ENCODE results near the gene SLC6A4. TPM values are rescaled to one million over a fixed set of nuclear protein-coding genes. Genes with fewer than 3 reads are reported as not detected.
"Not testable (repeated sequence)": the region's sequence is repeated elsewhere in the genome, so short reads cannot be mapped to it uniquely, and the experiment has no call there.

Gene SLC6A4
- total RNA-seq, 1 donor from 2014 or later: 1.5 TPM

DNA sequence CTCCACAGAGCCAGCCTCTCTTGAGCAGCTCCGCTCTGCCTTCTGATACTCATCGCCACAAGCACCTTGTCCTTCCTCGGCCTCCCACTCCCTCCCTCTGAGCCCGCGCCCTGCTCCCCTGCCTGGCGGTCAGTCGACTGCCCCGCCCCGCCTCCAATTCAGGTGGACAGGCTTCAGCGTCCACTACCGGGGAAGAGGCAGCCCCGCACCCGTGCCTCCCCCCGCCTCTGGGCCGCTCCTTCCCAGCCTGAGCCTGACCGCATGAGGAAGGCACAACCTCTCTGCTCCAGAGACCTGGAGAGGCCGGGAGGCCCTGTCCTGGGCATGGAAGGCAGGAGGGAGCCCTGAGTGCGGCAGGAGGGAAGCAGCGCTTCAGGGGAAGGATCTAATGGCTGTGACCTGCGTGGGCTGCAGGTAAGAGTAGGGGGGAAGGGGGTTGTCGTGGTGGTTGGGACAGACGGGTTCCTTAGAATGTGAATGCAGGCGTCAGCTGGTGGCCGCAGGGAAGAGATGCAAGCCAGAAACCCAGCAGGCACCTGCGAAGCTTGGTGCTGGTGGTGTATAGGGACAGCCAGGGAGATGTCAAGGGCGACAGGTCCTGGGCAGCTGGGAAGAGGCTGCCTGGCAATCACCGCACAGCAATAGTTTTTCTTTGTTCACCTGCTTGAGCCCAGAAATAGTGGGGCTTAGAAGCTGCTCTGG, 3.0 kb upstream of the SLC6A4 start:
- no peak for ATAC-seq

DNA sequence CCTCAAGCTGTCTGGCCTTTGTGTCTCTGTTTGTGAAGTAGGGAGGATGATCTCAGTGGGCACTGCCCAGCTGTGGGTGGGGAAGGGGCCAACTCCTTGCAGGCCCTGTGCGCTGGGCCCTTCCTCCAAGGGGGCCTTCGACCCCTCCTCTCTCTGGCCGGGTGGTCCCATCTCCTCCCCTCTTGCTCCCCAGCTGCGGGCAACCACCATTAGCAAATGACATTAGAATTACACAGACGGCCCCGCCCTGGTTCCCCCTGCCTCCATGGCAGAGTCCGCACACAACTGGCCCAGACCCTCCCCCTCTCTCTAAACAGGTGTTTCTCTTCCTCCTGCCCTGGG, 2.5 kb upstream of the SLC6A4 start:
- ATAC-seq: no peak

DNA sequence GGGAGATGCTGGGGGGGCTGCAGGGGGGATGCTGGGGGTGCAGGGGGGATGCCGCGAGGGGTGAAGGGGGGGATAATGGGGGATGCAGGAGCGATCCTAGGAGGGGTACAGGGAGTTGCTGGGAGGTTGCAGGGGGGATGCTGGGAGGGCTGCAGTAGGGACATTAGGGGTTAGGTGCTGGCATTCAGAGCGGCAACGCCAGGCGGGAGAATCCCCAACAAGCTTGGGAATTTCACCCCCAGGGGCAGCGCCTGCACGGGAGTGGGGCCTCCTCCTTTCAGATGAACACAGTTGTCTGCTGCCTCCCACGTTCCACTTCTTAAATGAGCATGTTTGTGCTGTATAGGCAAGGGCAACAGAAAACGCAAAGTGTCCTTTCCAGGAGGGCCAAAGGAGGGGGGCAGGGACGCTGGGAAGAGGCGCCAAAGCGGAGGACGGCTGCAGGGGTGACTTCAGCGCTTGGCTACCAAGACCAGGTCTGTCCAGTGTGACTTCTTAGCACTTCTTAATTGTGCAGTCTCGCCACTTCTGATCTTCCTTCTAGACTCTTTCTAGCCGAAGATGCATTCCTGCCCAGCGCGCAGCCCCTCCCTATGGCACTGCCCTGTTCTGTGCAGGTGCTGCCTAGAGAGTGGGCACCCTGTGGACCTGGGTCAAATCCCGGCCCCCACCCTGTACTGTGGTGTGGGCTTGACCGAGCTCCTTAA, 2.0 kb upstream of the SLC6A4 start:
- no peak for ATAC-seq

DNA sequence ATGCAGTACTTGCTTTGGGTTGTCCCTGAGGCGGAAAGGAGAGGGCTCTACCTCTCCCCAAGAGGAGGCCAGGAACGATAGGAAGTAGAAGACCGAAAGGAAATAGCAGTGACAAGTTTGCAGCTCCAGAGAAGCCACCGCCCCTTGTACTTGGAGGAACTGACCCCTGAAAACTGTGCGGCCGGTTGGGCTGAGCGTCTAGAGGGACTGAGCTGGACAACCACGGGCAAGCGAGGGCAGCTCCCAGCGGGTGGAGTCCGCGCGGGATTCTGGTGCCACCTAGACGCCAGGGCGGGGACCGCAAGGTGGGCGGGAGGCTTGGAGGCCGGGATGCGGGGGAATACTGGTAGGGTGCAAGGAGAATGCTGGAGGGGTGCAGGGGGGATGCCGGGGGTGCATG, 1.3 kb upstream of the SLC6A4 start:
- peak; percentile 62 for ATAC-seq

DNA sequence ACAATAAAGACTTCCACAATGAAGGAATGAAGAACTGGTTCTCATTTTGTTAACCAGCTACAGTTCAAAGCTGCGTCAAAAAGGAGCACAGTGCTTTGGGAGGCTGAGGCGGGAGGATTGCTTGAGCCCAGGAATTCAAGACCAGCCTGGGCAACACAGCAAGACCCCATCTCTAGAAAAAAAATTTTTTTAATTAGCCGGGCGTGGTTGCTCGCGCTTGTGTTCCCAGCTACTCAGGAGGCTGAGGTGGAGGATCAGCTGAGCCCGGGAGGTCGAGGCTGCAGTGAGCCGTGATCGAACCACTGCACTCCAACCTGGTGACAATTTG, 764 bp upstream of the SLC6A4 start:
- no peak for ATAC-seq

DNA sequence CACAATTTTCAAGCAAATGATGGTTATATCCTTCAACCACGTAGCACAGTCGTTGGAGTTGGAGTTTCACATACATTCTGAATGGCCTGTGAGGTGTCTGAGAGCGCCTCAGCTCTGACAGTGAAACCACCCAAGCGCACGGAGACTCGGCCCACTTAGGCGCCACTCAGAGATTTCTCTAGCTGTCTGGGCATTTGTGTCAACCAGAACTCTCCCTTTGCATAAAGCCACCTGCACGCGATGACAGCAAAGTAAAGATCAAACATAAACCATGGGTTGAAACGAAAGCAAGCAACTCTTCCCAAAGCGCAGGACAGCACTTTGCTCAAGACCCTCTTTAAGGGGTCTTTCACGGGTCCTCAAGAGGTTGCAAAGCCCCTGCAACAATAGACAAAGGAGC, 533 bp downstream of the SLC6A4 start:
- no peak for ATAC-seq

- no peak for ATAC-seq
Observed at GRCh38 chr17:30234296-30234695, 1.2 kb downstream of the SLC6A4 start.

- ATAC-seq: no peak
Observed at GRCh38 chr17:30232824-30233427, 2.6 kb downstream of the SLC6A4 start.

DNA sequence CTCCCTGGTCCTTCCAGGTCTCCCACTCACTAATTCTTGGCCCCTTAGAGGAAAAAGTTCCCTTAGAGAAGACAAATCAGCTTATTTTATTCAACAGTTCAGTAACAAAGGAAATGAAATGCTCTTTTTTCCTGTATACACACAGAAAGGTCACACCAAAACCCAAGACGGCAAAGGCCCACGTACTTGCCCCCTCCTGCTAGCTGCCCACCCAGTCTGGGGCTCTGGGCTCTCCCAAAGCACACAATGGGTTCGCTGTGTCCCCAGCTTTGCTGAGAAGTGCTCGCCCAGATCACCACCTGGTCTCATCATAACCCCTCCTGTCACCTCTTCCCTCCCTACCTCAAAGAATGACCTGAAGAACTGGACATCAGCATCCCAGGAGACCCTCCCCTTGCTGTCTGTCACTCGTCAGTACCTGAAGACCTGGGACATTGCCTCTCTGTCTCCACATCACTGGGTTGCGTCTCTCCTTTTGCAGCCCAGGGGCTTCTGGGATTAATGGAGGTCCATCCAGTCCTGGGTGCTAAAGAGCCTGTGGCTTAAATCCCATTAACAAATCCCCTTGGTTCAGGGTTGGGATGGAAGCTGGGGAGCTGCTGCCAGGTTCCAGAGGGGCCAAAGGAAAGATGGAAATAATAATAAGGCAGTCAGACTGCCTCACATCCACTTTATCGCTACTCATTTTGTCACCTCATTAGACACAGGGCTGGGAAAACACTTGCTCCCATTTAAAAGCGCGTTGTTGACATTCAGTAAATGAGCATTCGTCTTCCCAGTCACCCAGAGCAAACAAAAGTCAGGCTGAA, 3.3 kb downstream of the SLC6A4 start:
- ATAC-seq: no peak

- ATAC-seq: peak; percentile 34
Observed at GRCh38 chr17:30230596-30231125, 4.8 kb downstream of the SLC6A4 start.

- not testable (repeated sequence) for ATAC-seq
Observed at GRCh38 chr17:30230009-30230408, 5.5 kb downstream of the SLC6A4 start.

DNA sequence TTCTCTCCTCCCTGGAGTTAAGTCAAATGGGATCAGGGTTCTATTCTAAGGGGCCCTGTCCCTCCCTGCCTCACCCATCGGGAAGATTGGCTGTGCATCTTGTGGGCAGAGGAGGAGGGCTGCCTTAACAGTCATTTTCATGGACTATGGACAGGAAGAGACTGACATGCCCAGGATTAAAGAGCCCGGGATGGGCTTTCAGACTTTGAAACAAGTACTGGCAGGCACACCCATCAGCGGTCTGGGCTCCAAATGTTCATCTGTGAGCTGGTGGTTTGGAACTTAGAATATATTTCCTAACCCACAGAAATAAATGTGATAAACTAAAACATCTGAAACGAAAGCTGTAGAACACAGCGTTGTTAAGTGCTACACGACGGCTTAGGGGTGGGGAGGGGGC, 6.5 kb downstream of the SLC6A4 start:
- ATAC-seq: peak; percentile 63

DNA sequence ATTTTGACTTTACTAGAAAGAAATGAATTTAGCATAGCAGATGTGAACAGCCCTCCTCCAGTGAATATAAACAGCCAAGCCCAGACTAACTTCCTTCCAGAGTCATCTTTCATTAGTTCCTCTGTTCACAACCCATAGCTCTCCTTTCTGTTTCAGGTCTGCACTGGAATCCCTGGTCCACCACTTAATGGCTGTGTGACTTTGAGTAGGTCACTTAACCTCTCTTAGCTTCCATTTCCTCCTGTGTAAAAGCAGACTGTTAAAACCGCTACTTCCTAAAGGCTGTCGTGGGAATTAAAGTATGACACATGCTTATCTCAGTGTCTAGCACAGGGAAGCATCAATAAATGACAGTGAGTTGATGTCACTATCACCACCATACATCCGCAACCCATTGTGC, 7.5 kb downstream of the SLC6A4 start:
- ATAC-seq: no peak

DNA sequence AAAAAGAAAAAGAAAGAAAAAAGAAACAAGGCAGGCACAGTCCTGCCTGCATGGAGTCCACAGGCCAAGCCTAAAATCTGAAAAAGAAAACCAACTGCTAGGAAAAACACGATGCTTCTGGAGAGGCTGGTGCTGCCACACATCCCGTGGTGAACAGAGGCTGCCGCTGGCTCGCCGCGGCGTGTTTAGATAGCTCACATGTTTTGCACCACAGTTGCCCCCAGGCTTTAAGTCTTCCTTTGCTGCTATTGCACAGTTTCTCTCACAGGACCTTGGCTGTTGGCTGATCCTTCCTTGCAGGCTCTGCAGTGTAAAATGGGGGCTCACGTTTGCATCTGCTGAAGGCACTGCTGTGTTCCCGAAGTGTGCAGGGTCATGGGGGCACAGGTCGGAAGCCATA, 8.6 kb downstream of the SLC6A4 start:
- ATAC-seq: peak; percentile 23

DNA sequence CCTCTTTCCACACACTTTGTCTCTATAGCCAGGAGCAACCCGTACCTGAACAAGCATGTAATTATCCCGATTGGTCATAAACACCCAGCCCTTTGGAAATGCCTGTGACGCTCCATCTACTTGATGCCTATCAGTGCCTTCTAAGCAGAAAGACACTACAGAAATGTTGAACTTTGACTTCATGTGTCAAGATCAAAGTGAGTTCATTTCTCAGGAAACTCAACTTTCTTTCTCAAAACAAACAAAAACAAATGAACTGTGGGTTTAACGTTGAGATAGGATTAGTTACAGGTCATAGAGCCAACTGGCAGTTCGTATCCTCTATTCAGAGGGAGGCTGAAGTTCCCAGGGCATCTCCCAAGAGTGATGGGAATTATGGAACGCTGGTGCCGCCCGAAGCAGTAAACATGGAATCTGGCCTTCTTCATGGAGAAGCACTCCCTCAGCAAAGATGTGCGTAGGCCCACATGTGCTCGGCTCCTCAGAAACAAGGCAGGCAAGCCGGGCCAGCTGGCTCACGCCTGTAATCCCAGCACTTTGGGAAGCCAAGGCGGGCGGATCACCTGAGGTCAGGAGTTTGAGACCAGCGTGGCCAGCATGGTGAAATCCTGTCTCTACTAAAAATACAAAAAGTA, 9.5 kb downstream of the SLC6A4 start:
- peak; percentile 39 for ATAC-seq

GRCh38 chr17:30225112-30225511, 10.4 kb downstream of the SLC6A4 start:
- peak; percentile 60 for ATAC-seq

DNA sequence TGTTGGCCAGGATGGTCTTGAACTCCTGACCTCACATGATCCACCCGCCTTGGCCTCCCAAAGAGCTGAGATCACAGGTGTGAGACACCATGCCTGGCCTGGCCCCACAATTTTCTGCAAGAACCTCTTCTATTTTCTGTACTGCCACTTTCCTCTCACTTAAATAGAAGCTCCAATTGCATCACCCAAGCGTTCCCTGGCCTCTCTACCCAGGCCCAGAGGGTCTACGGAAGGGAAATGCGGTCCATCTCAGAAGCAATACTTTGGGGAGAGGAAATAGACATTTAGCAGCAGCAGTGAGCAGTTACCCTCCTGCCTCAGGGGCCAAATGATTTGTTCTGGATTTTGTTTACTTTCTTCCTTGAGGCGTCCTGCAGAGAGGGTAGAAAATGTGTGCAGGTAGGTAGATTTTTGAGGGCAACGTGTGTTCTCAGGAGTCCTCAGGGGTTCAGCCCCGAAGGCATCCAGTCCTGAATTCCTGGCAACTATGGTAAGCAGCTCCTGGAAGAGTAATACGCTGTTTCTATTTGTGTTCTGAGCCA, 11.0 kb downstream of the SLC6A4 start:
- no peak for ATAC-seq

- no peak for ATAC-seq
Observed at GRCh38 chr17:30222721-30223175, 12.7 kb downstream of the SLC6A4 start.

DNA sequence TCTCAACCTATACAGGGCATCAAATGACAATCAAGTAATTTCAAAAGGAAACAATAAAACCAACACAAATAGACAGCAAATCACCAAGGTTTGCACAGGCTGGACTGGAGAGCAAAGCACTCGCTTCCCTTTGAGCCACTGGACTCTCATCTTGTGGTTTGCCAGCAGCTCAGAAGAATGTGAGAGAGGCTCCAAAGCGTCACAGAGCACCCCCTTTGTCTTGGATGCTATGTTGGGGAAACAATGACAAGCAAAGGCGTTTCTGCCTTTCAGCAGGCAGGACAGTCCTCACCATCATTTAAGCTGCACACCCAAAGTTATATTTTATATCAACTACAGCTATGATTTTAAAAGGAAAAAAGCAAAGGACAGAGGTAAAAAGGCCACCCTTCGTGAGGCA, 13.2 kb downstream of the SLC6A4 start:
- no peak for ATAC-seq

DNA sequence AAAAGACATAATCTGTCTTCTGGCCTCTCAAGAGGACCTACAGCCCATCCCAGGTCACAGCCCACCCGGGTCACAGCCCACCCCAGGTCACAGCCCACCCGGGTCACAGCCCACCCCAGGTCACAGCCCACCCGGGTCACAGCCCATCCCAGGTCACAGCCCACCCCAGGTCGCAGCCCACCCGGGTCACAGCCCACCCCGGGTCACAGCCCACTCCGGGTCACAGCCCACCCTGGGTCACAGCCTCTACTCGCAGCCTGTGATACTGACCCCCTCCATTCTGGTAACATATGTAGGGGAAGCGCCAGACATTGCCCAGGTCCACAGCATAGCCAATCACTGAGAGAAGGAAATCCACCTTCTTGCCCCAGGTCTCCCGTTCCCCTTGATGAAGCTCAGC, 14.2 kb downstream of the SLC6A4 start:
- ATAC-seq: no peak

DNA sequence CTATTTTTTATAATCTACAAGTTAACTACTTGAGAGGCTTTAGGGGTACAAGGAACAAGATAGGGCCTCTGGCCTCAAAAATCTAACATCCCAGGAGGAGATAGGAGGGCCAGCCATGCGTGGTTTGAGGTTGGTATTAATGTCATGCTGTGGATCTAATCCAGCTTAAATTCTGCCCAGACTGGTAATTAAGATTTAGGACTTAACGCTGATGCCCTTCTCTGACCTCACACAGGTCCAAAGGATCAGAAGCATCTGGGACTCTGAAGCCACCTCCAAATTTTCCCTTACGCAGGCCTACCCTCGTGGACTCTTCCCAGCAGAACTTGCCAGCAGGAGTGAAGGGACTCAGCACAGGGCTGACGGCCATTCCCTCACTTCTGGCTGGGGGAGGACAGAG, 15.1 kb downstream of the SLC6A4 start:
- ATAC-seq: no peak

- ATAC-seq: no peak
Observed at GRCh38 chr17:30219833-30220232, 15.7 kb downstream of the SLC6A4 start.
